HG03442 (cell line): Measurements from ENCODE around the gene PHC2.

Experiments
- ATAC-seq: cut with Tn5 transposase; IDR thresholded peaks from one replicate; pipeline ENCODE4 v1.9.1; 2021; ENCODE audit warnings: mild to moderate bottlenecking, moderate library complexity; ENCODE audit not compliant: unreplicated experiment

The PHC2 gene

GRCh38 chr1:33391343-33392078, 39.4 kb downstream of the PHC2 start:
- no peak for ATAC-seq

- ATAC-seq, result no peak
Observed at GRCh38 chr1:33390542-33390941, 40.4 kb downstream of the PHC2 start.

- no peak for ATAC-seq
Observed at GRCh38 chr1:33388805-33389771, 41.8 kb downstream of the PHC2 start.

GRCh38 chr1:33387625-33388024, 43.3 kb downstream of the PHC2 start:
- no peak for ATAC-seq

- no peak for ATAC-seq
Observed at GRCh38 chr1:33385251-33385650, 45.6 kb downstream of the PHC2 start.

GRCh38 chr1:33384040-33384812, 46.7 kb downstream of the PHC2 start:
- ATAC-seq, result no peak

- no peak for ATAC-seq
Observed at GRCh38 chr1:33383489-33383888, 47.4 kb downstream of the PHC2 start.

GRCh38 chr1:33382661-33383415, 48.1 kb downstream of the PHC2 start:
- no peak for ATAC-seq

GRCh38 chr1:33381977-33382376, 48.9 kb downstream of the PHC2 start:
- no peak for ATAC-seq

- no peak for ATAC-seq
Observed at GRCh38 chr1:33380811-33381210, 50.1 kb downstream of the PHC2 start.

- no peak for ATAC-seq
Observed at GRCh38 chr1:33379631-33380354, 51.1 kb downstream of the PHC2 start.

GRCh38 chr1:33378976-33379375, 51.9 kb downstream of the PHC2 start:
- no peak for ATAC-seq

GRCh38 chr1:33378524-33378923, 52.4 kb downstream of the PHC2 start:
- ATAC-seq, result no peak

- no peak for ATAC-seq
Observed at GRCh38 chr1:33377756-33378155, 53.1 kb downstream of the PHC2 start.

- no peak for ATAC-seq
Observed at GRCh38 chr1:33377013-33377412, 53.9 kb downstream of the PHC2 start.

- ATAC-seq, result no peak
Observed at GRCh38 chr1:33375316-33375715, 55.6 kb downstream of the PHC2 start.

- no peak for ATAC-seq
Observed at GRCh38 chr1:33374336-33375105, 56.4 kb downstream of the PHC2 start.

- no peak for ATAC-seq
Observed at GRCh38 chr1:33373606-33374005, 57.3 kb downstream of the PHC2 start.

- ATAC-seq, result no peak
Observed at GRCh38 chr1:33372677-33373076, 58.2 kb downstream of the PHC2 start.
